Cardiac muscle cell (in vitro differentiated cells and primary cell): ENCODE data around the gene WDR70. TPM values are rescaled to one million over a fixed set of nuclear protein-coding genes. Genes with fewer than 3 reads are reported as not detected.
A peak's percentile ranks its signal among the peaks of the same experiment; 100 is the strongest.
"Not testable (repeated sequence)": the region's sequence is repeated elsewhere in the genome, so short reads cannot be mapped to it uniquely, and the experiment has no call there.

ENCODE experiments used
- DNase-seq, 2 donors: peaks; one replicate each; pipeline versions ENCODE4 v3.0.0 to v3.0.0-alpha.2; 2010 to 2017; ENCODE audit warnings: low read depth in 1 of 2, low spot score in 1 of 2
- H3K27ac ChIP-seq: fragments of 200-600 bp; sonication (generic); 2 replicates; pipeline ENCODE4 v1.5.1; 2016
- H3K27me3 ChIP-seq: fragments of 200-600 bp; sonication (generic); 2 replicates; pipeline ENCODE4 v1.6.0; 2016; ENCODE audit warnings: control low read depth
- H3K36me3 ChIP-seq: fragments of 200-600 bp; sonication (generic); 2 replicates; pipeline ENCODE4 v1.5.1; 2016; ENCODE audit warnings: control low read depth
- H3K4me1 ChIP-seq: fragments of 200-600 bp; sonication (generic); 2 replicates; pipeline ENCODE4 v1.8.1; 2017; ENCODE audit warnings: low read depth, mild to moderate bottlenecking, mixed run types
- H3K4me3 ChIP-seq: fragments of 200-600 bp; sonication (generic); 2 replicates; pipeline ENCODE4 v1.5.1; 2016; ENCODE audit warnings: mild to moderate bottlenecking
- H3K9me3 ChIP-seq: fragments of 200-600 bp; sonication (generic); 2 replicates; pipeline ENCODE4 v1.5.1; 2017; ENCODE audit warnings: low read depth, mild to moderate bottlenecking, control low read depth
- polyA plus RNA-seq: library from polyadenylated mRNA; unstranded; fragments of >200 nt; fragmentation: Nextera tagmentation; extraction: Ambion mirVana; gene quantifications from 2 replicates; pipeline ENCODE4 v1.2.1, GENCODE V29; 2016
- total RNA-seq: library from RNA; depleted of rRNA; stranded (reverse); fragments of >200 nt; gene quantifications from 2 replicates; pipeline ENCODE4 v1.2.3, GENCODE V29; 2016
- TF ChIP-seq, protein P1 (sequence below): IDR thresholded peaks from 2 replicates; pipeline ENCODE4 v1.5.1; 2012; ENCODE audit warnings: low read depth, mild to moderate bottlenecking, low read length

Gene WDR70
- total and polyA plus RNA-seq, 2 experiments from 2014 or later: 21.8 to 22.7 TPM

DNA sequence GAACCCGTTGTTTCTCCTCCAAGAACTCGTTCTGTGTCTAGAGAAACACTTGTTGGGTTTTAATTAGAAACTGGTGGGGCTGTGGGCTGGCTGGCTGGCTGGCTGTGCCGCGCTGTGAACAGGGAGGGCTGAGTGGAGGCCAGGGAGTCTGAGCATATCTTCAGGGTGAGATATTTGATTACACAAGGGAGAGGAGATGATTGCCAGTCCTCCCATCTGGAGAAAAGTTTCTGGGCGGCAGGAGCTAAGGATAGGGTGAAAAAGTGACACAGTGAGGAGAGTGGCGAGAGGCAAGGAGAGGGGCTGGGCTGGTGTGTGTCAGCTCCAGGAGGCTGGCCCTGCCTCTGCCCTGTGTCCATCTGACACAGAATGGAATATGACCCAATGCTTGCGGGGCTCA, 397.7 kb downstream of the WDR70 start:
- Histone ChIP-seq H3K4me3 (no peak overlapping the region), H3K27ac (no peak overlapping the region), H3K27me3 (no peaks in the 10 kb centered on the region), H3K9me3 (no peaks in the 10 kb centered on the region), H3K4me1 (no peaks in the 10 kb centered on the region), H3K36me3 (no peaks in the 10 kb centered on the region)
- TF ChIP-seq, protein P1, sequence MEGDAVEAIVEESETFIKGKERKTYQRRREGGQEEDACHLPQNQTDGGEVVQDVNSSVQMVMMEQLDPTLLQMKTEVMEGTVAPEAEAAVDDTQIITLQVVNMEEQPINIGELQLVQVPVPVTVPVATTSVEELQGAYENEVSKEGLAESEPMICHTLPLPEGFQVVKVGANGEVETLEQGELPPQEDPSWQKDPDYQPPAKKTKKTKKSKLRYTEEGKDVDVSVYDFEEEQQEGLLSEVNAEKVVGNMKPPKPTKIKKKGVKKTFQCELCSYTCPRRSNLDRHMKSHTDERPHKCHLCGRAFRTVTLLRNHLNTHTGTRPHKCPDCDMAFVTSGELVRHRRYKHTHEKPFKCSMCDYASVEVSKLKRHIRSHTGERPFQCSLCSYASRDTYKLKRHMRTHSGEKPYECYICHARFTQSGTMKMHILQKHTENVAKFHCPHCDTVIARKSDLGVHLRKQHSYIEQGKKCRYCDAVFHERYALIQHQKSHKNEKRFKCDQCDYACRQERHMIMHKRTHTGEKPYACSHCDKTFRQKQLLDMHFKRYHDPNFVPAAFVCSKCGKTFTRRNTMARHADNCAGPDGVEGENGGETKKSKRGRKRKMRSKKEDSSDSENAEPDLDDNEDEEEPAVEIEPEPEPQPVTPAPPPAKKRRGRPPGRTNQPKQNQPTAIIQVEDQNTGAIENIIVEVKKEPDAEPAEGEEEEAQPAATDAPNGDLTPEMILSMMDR: no peak
- DNase-seq: peak in 1 of 2 donors; percentile 69

GRCh38 chr5:37777432-37778130, 398.5 kb downstream of the WDR70 start:
- peak in 1 of 2 donors; percentile 48 for DNase-seq
- TF ChIP-seq, protein P1: no peak
- no peak overlapping the region for H3K4me3 ChIP-seq
- no peaks in the 10 kb centered on the region for H3K4me1 ChIP-seq
- no peaks in the 10 kb centered on the region for H3K36me3 ChIP-seq
- H3K27ac ChIP-seq: no peak overlapping the region
- H3K27me3 ChIP-seq: no peaks in the 10 kb centered on the region
- H3K9me3 ChIP-seq: no peaks in the 10 kb centered on the region

GRCh38 chr5:37781409-37781808, 402.3 kb downstream of the WDR70 start:
- H3K4me1 ChIP-seq, H3K9me3 ChIP-seq, H3K27ac ChIP-seq, H3K27me3 ChIP-seq, DNase-seq, H3K4me3 ChIP-seq, H3K36me3 ChIP-seq: not testable (repeated sequence)

- H3K27ac ChIP-seq: no peak overlapping the region
- no peak for DNase-seq
- no peaks in the 10 kb centered on the region for H3K27me3 ChIP-seq
- H3K9me3 ChIP-seq: no peaks in the 10 kb centered on the region
- H3K4me1 ChIP-seq: no peaks in the 10 kb centered on the region
- TF ChIP-seq, protein P1: no peak
- no peak overlapping the region for H3K4me3 ChIP-seq
- H3K36me3 ChIP-seq: no peaks in the 10 kb centered on the region
These were observed 407.3 kb downstream of the WDR70 start for GRCh38 chr5:37786416-37786815.

- H3K27me3 ChIP-seq: no peaks in the 10 kb centered on the region
- TF ChIP-seq, protein P1: no peak
- no peak overlapping the region for H3K27ac ChIP-seq
- DNase-seq: peak in 1 of 2 donors; percentile 57
- H3K4me1 ChIP-seq: no peaks in the 10 kb centered on the region
- H3K9me3 ChIP-seq: no peaks in the 10 kb centered on the region
- no peak overlapping the region for H3K4me3 ChIP-seq
- no peaks in the 10 kb centered on the region for H3K36me3 ChIP-seq
These were observed 407.9 kb downstream of the WDR70 start for GRCh38 chr5:37786862-37787519.

DNA sequence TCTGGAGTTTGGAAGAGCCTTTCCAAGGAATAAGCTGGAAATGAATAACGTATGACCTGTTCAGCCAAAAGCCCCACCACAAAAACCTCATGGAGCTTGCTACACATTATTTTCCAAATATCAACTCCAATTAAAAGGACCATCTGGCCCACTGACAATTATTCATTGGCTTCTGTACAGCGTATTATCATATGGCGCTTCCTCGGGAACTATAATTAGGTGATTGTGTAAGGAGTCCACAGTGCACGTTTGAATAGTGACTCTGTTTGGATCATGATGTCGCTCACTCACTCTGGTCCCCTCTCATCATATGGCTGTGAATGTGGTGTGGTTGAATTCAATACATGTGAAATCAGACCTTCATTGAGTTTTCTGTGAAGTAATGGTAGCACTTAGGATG, 408.6 kb downstream of the WDR70 start:
- Histone ChIP-seq H3K27ac (no peak overlapping the region), H3K36me3 (no peaks in the 10 kb centered on the region), H3K4me3 (no peak overlapping the region), H3K27me3 (no peaks in the 10 kb centered on the region), H3K4me1 (no peaks in the 10 kb centered on the region), H3K9me3 (no peaks in the 10 kb centered on the region)
- TF ChIP-seq, protein P1: no peak
- peak in 1 of 2 donors; percentile 24 for DNase-seq
